ENCODE data around the gene RBM34.
"Not testable (repeated sequence)": the region's sequence is repeated elsewhere in the genome, so short reads cannot be mapped to it uniquely, and the experiment has no call there.

Gene RBM34

GRCh38 chr1:235112297-235113182 is 48.5 kb downstream of the RBM34 start:
- no peak for FAIRE-seq

- no peak for FAIRE-seq
These were observed 49.9 kb downstream of the RBM34 start for GRCh38 chr1:235111107-235111506.

GRCh38 chr1:235108876-235109275 is 52.2 kb downstream of the RBM34 start:
- FAIRE-seq: no peak

GRCh38 chr1:235108185-235108593 is 52.9 kb downstream of the RBM34 start:
- no peak for FAIRE-seq

- FAIRE-seq: no peak
These were observed 53.5 kb downstream of the RBM34 start for GRCh38 chr1:235107368-235108184.

GRCh38 chr1:235106457-235106856 is 54.6 kb downstream of the RBM34 start:
- FAIRE-seq: no peak

GRCh38 chr1:235105051-235106043 is 55.7 kb downstream of the RBM34 start:
- FAIRE-seq: no peak

- FAIRE-seq: no peak
These were observed 58.0 kb downstream of the RBM34 start for GRCh38 chr1:235102993-235103411.

- no peak for FAIRE-seq
These were observed 58.8 kb downstream of the RBM34 start for GRCh38 chr1:235102259-235102582.

- no peak for FAIRE-seq
These were observed 59.3 kb downstream of the RBM34 start for GRCh38 chr1:235101558-235102258.

GRCh38 chr1:235100194-235100772 is 60.8 kb downstream of the RBM34 start:
- no peak for FAIRE-seq

GRCh38 chr1:235098991-235099390 is 62.1 kb downstream of the RBM34 start:
- FAIRE-seq: no peak

GRCh38 chr1:235098547-235098946 is 62.5 kb downstream of the RBM34 start:
- FAIRE-seq: no peak

GRCh38 chr1:235097501-235097900 is 63.5 kb downstream of the RBM34 start:
- FAIRE-seq: not testable (repeated sequence)

- FAIRE-seq: peak; percentile 21
These were observed 65.0 kb downstream of the RBM34 start for GRCh38 chr1:235095938-235096562.

- FAIRE-seq: no peak
These were observed 67.1 kb downstream of the RBM34 start for GRCh38 chr1:235093696-235094592.

- FAIRE-seq: no peak
These were observed 67.9 kb downstream of the RBM34 start for GRCh38 chr1:235093013-235093695.

- not testable (repeated sequence) for FAIRE-seq
These were observed 68.6 kb downstream of the RBM34 start for GRCh38 chr1:235092415-235092814.

GRCh38 chr1:235092045-235092406 is 69.0 kb downstream of the RBM34 start:
- FAIRE-seq: not testable (repeated sequence)

Data from endometrium (tissue), 2 donors.